HG02763 (cell line): ENCODE results near the gene CCL23.
"Not testable (repeated sequence)": the region's sequence is repeated elsewhere in the genome, so short reads cannot be mapped to it uniquely, and the experiment has no call there.

Experiments
- ATAC-seq: cut with Tn5 transposase; IDR thresholded peaks from one replicate; pipeline ENCODE4 v1.9.1; 2021; ENCODE audit warnings: mild to moderate bottlenecking, moderate library complexity; ENCODE audit not compliant: unreplicated experiment

CCL23 gene, protein sequence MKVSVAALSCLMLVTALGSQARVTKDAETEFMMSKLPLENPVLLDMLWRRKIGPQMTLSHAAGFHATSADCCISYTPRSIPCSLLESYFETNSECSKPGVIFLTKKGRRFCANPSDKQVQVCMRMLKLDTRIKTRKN

DNA sequence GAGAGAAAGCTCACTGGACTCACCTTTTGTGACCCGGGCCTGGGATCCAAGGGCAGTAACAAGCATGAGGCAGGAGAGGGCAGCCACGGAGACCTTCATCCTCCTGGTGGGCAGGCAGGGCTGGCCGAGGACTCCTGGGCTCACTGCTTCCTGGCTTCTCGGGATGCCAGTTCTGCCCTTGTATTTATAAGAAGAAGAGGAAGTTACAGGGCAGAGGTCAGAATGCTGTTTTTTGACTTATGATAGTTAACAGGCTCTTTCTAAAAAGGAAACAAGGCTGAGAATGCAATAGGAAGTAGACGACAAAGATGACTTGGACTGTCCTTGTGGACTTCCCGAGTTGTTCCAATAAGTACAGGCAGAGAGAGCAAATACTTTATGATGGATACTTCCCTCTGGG, at the start of gene CCL23:
Gene CCL23 (minus strand): TSS at position 174 of the 400 bp plus-strand sequence. CDS start 75 bp downstream, at position 99.
- ATAC-seq, result no peak

DNA sequence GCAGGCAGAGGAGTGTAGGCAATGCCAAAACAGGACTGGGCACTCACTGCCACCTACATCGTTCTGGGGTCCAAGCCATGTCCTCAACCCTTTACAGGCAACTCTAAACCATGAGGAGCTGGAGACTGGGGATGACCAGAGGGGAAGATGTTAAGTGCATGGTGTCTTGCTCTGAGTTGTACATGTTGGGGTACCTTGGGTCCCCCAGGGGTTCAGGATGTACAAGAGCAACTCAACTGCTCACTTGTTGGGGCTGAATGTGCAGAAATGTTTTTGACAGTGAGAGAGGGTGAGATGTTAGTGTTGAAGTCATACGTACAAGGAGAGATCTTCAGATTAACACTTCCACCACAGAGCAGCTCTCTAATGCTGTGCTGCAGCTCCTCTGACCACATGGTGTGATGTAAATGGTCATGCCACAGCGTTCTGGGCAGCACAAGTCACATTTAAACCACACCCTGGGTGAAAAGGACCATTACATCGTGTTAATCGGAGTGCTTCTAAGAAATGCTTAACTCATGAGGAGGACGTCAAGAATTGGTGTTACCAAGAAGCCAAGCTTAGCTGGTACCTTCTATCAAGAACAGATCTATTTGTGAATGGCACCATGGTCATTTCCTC, 48.7 kb upstream of the CCL23 start:
- no peak for ATAC-seq

DNA sequence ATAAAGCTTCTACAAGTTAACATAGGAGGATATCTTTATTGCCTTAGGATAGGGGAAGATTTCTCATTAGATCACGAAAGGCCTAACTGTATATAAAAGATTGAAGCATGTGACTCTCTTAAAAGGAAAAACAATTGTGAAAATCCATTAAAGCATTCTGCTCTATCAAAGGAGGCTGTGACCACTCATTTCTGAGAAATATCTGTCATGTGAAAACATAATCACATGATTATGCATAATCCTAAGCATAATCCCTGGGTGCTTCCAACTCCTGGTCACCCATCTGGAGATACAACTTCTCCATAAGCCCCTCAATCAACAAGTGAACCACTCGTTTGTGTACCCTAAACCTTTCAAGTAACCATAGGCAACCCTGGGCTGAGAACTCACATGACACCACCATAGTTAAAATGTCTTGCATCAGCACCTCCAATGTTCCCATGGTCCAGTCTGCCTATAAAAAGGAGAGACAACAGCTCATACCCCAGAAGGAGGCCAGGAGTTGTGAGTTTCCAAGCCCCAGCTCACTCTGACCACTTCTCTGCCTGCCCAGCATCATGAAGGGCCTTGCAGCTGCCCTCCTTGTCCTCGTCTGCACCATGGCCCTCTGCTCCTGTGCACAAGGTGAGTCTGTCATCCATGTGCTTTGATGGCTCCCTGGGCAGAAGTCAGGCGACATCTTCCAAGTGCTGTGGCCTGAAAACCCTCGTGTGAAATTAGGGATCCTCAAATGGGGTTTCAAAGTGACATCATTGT, 46.2 kb upstream of the CCL23 start, which contains the start of gene CCL18:
Gene CCL18 (plus strand): TSS at position 487 of the 756 bp plus-strand sequence. CDS start 71 bp downstream, at position 558.
- ATAC-seq, result no peak

DNA sequence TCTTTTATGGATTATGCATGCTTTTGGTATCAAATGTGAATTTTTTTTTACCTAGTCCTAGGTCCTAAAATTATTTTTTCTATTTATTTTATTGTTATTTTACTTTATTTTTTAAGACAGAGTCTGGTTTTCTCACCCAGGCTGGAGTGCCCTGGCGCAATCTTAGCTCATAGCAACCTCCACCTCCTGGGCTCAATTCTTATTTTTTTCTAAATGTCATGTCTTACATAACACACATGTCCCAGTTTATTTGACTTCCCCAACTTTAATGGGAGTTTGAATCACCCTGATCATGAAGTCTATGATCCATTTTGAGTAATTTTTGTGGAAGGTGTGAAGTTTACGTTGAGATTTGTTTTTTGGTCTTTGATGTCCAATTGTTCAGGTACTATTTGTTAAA, 43.0 kb upstream of the CCL23 start:
- ATAC-seq, result no peak

DNA sequence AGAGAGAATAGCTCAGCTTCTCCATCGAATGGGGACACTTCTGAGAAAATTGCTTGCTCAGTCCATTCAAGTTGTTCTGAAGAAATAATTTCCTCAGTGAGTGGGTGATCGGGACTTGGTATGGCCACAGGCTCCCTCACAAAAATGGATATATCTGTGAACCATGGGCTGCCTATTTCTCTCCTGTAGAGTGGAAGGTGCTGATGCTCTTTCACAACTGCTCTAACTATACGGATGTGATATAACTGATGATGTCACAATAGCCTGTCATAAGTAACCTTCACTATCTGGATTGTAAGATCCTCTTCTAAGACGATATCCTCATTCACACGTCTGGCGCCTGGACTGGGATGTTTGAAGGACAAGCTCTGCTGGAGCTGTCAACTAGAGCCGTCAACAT, 41.6 kb upstream of the CCL23 start:
- ATAC-seq, result no peak

DNA sequence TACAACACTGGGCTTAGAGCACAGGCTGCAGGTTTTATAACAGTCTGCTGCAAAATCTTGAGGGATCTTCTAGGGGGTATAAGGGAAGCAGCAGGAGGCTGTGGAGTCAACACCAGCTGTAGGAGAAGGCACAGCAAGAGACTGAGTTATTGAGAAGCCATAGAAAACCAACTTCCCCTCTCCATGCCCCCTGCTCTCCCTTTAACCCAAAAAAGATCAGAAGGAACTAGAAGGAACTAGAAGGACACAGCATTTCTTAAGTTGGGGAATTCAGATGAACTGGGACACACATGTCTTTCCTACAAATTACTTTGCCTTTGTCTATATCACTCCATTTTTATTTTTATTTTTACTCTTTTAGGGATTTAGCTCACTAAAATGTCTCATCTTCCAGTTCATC, 40.1 kb upstream of the CCL23 start:
- no peak for ATAC-seq

DNA sequence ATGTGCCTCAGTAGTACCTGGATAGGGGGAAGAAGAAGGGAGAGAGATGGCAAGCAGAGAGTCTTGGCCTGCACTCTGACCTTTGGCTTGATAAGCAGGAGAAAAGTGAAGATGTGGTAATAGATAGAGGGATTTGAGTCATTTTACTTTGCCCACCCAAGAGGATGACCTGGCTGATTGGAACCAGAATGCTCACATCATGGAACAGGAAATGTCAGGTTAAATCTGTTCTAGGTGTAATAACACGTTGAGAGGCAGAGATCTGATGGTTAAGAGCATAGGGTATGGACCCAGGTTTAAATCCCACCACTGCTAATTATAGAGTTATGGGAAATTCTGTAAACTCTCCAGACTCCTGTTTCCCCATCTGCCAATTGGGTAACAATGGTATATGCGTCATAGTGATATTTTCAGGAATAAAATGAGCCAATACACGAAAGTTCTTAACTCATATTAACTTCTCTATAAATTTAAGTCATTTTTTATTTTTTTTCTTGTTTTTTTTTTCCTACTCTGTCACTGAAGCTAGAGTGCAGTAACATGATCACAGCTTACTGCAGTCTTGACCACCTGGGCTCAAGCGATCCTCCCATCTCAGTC, 38.2 kb upstream of the CCL23 start:
- ATAC-seq, result no peak

DNA sequence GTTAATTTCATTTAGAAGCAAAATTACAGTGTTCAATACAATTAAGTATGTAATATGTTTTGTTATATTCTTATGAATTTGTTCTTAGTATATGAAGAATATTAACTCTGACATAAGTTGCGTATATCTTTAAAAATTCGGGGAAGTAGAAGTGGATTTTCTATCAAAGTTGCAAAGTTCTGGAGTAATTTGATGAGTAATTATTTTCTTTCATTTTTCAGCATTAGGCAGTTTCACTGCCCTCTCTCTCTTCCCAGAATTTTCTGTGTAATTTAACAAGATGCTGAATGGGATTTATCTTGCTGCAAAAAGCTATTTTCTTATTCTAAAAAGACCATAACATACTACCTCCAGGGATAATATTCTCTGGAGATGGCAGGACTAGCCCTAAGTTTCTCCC, 37.4 kb upstream of the CCL23 start:
- no peak for ATAC-seq

DNA sequence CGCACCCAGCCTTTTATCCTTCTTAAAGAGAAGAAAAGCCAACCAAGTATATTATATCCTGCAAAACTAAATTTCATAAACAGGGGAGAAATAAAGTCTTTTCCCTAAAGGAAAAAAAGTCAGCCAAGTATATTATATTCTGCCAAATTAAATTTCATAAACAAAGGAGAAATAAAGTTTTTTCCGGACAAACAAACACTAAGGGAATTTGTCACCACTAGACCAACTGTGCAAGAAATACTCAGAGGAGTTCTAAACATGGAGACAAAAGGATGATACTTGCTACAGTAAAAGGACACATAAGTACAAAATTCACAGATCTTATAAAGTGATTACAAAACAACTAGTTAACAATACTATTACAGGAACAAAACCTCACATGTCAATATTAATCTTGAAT, 31.9 kb upstream of the CCL23 start:
- ATAC-seq, result no peak

DNA sequence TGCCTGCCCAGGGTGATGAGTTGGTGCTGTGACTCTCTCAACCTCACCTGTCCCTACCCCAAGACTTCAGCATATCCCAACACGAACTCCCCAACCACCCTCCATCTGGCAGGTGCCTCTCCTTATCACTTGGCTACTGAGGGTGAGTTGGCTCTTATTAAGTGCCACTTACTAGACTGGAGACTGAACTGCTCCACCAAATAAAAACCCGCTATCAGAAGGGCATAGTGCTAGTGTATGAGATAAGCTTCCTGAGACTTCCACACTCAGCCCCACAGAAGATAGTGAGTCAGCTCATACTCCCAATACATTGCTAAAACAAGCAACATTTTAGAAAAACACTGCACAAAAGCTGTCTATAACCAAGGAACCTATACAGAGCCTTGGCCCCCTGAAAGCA, 30.3 kb upstream of the CCL23 start:
- ATAC-seq, result no peak

DNA sequence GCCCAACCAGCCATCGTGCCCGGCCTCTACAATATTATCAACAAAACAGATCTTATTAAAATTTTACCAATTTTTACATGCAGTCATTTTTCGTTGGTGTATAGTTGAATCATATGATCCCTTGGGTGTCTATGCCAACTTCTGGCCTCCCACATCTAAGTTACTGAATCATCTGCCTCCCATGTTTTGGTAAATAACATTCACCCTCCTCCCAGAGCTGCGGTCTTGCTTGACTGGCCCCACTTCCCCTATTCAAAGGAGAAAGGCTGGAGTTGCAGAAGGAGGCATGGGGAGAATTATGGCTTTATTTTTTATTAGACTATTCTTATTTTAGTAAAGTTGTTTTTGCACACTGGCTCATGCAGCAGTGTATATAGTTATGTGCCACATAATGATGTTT, 18.5 kb upstream of the CCL23 start:
- no peak for ATAC-seq

DNA sequence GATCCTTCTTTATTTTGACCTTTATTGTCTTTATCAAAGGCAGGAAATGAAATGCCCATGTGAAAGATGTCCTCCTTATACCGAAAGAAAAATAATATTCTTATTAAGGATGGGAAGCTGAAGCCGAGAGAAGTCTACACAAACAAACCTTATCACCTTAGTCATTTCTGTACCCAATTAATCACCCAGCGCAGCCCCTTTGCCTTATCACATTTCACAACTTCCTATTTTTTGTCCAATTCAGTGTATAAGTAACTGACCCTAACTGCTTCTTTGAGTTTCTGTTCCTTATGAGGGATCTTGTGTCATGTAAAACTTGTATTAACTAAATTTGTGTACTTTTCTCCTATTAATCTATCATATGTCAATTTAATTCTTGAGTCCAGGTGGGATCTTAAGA, 16.4 kb upstream of the CCL23 start:
- no peak for ATAC-seq

DNA sequence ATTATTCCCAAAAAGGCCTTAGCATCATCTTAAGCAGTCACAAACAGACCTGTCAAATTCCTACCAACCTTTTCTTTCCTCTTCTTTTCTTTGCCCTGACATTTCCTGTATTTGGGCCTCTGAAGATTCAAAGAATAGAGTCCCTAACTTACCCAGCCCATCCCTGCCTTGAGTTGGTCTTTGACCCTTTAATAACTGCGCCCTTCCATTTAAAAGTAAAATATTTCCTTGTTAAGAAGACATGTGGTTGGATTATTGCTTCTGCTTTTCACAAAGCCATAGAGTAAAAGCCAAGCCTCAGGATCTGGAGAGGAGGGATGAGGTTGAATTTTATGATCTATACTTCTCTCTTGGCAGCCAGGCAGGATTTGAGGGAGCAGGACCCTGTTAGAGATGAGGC, 13.2 kb upstream of the CCL23 start:
- ATAC-seq, result no peak

DNA sequence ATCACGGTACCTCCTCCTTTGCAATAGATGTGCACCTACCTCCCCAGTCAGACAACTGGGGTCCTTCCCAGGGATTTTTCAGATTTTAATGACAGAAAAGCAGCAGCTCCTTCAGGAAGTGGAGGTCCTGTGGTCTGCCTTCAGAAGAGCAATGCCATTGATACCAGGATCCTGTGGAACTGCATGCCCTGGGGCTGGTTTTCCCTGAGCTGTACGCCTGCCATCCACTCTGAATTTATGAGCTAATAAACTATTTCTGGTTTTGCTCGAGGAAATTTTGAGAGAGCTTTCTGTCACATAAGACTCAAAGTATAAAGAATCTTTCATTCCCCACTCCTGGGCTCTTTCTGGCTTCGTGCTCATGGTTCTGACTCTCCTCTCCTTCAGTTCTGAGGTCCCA, 10.0 kb upstream of the CCL23 start:
- no peak for ATAC-seq

DNA sequence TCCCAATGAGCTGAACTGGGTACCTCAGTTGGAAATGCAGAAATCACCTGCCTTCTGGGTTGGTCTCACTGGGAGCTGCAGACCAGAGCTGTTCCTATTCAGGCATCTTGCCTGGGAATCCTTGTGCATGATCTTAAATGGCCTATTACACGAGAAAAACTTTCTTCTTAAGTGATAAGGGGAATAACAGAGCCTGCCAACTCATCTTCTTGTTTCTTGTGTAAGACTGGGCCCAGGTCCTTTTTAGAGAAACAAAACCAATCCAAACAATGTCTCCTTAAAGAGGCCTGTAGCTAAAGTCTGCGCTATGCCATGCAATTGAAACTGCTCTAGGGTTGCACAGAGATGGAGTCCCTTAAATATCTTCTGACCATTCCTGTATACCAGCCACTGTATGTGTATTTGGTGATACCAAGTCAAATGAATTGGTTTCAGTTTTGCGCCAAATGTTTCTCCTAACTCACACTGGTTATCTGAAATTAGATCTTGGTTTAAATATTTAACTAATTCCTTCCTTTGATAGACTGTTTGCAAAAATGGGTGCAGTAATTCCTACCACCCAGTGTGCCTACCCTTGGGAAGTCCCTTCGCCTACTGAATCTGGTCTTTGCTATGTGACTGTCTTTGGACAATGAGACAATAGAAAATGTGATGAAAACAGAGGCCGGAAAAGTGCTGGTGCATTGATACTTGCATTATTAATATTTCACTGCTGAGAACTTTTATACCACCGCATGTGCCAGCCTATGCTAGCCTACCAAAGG, 6.5 kb upstream of the CCL23 start:
- ATAC-seq, result no peak

DNA sequence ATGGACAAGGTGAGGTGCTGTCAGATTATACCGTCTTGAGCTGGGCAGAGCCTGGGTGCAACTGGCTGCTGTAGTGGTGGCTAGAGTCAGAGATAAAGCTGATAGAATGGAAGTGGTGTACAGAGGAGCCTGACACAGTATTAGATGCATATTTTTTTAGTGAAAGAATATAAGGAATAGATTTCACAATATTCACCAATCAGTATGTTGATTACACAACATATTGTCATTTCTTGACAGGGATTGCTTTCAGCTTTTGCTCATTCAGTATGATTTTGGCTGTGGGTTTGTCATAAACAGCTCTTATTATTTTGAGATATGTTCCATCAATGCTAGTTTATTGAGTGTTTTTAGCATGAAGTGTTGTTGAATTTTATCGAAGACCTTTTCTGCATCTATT, 1.7 kb upstream of the CCL23 start:
- ATAC-seq, result no peak

DNA sequence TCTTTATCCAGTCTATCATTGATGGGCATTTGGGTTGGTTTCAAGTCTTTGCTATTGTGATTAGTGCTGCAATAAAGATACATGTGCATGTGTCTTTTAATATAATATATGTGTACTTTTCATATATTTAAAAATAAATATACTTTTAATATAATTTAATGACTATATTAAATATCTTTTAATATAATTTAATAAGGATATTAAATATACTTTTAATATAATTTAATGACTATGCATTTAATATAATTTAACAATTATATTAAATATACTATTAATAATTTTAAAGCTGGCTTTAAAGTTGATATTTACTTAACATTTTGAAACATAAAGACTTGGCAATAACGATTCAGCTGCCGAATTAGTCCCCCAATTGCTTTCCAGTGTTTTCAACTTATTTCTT, 1.2 kb downstream of the CCL23 start:
- no peak for ATAC-seq

DNA sequence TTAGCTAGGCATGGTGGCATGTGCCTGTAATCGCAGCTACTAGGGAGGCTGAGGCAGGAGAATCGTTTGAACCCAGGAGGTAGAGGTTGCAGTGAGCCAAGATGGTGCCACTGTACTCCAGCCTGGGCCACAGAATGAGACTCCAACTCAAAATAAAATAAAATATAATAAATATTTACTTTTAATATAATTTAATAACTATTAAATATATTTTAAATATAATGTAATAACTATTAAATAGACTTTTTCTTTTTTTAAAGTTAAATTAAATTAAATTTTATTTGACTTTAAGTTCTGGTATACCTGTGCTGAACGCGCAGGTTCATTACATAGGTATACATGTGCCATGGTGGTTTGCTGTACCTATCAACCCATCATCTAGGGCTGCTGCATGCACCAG, 1.9 kb downstream of the CCL23 start:
- ATAC-seq, result not testable (repeated sequence)

DNA sequence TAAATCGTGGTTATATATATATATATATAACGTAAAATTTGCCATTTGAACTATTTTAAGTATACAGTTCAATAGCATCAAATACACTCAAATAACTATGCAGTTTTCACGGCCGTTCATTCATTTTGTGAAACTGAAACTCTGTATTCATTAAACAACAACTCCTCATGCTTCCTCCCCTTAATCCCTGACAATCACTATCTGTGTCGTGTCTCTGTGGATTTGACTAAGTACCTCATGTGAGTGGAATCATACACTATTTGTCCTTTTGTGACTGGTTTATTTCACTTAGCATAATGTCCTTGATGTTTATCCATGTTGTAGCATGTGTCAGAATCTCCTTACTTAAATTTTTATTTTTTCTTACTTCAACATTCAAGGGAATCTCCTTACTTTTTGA, 2.8 kb downstream of the CCL23 start:
- ATAC-seq, result no peak

DNA sequence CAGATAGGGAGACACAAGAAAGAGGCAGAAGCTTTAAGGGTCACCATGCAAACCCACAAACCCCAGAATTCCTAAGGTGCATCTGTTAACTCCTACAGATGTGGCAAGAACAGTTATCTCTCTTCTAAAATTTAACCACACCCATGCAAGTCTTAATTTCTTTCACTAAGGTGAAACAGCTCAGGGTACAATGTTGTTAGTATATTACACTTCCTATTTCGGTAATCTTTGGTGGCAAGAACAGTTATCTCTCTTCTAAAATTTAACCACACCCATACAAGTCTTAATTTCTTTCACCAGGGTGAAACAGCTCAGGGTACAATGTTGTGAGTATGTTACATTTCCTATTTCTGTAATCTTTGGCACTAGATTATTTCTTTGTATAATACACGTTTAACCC, 6.6 kb downstream of the CCL23 start:
- no peak for ATAC-seq

DNA sequence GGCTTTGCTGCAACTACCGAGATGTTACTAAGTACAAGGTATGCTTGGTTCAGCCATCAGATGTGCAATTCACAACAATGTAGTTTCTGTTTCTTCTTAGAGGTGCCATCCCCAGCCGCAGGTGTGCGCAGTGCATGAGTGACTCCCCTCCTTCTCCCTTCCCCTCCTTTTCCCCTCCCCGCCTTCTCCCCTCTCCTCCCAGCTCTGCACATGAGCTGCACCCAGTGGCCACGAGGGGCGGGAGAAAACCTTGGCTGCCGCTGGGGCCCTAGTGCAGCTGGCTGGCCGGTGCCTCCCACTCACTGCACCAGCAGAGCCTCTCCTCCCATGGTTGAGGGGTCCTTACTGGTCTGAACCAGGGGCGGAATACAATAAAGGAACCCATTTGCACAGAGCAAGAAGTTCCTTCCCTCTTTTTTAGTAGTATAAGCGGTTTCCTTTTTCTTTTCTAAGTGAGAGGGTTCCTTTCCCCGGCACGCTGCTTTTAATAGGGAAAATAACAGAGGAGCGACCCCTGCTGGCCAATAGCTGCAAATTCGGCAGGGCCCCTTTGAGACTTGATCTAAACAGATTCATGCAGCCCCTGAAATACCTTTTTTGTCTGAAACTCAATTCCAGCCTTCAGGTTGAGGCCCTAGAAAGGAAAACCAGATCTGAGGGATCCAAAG, 8.6 kb downstream of the CCL23 start:
- no peak for ATAC-seq
